ENCODE measurements around the gene KRT9. TPM values are rescaled to one million over a fixed set of nuclear protein-coding genes. Genes with fewer than 3 reads are reported as not detected.
"Not testable (repeated sequence)": the region's sequence is repeated elsewhere in the genome, so short reads cannot be mapped to it uniquely, and the experiment has no call there.

The KRT9 gene
- total and polyA plus RNA-seq, 2 donors (not counting 1 experiment from before 2014, with no cell fraction given) = not detected

- Histone ChIP-seq H3K9ac (ENCODE audit: insufficient read depth, low read length) (no peak overlapping the region), H2AFZ (ENCODE audit: low read length) (no peak overlapping the region), H3K27me3 (ENCODE audit: control insufficient read depth, insufficient read depth, low read length) (no peaks in the 10 kb centered on the region), H3K4me2 (ENCODE audit: extremely low read depth, insufficient read depth, low read length) (no peak overlapping the region), H3K4me3 (replicated peaks in 1 of 4; ENCODE audit: control extremely low read depth in 1 of 4, insufficient read depth in 1 of 4, low read depth in 3 of 4, low read length in 4 of 4) (no peak overlapping the region), H3K9me3 (ENCODE audit: control insufficient read depth, insufficient read depth, low read depth, low read length) (no peaks in the 10 kb centered on the region), H3K79me2 (ENCODE audit: control insufficient read depth, insufficient read depth, low read length) (no peaks in the 10 kb centered on the region), H3K4me1 (ENCODE audit: control insufficient read depth, extremely low read depth, insufficient read depth, low read length) (peaks cover 19% of the 10 kb centered on the region), H4K20me1 (ENCODE audit: control insufficient read depth, extremely low read depth, insufficient read depth, low read length) (no peaks in the 10 kb centered on the region), H3K27ac (ENCODE audit: insufficient read depth, low read length) (no peak overlapping the region), H3K36me3 (ENCODE audit: control insufficient read depth, insufficient read depth, low read length) (no peaks in the 10 kb centered on the region)
- TF ChIP-seq, protein P1, sequence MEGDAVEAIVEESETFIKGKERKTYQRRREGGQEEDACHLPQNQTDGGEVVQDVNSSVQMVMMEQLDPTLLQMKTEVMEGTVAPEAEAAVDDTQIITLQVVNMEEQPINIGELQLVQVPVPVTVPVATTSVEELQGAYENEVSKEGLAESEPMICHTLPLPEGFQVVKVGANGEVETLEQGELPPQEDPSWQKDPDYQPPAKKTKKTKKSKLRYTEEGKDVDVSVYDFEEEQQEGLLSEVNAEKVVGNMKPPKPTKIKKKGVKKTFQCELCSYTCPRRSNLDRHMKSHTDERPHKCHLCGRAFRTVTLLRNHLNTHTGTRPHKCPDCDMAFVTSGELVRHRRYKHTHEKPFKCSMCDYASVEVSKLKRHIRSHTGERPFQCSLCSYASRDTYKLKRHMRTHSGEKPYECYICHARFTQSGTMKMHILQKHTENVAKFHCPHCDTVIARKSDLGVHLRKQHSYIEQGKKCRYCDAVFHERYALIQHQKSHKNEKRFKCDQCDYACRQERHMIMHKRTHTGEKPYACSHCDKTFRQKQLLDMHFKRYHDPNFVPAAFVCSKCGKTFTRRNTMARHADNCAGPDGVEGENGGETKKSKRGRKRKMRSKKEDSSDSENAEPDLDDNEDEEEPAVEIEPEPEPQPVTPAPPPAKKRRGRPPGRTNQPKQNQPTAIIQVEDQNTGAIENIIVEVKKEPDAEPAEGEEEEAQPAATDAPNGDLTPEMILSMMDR (conservative IDR thresholded peaks at IDR 0.05 in 1 of 2, IDR thresholded peaks at IDR 0.05 in 1 of 2; ENCODE audit: low read depth in 1 of 2, low read length in 2 of 2) = no peak
- TF ChIP-seq EZH2 (IDR thresholded peaks at IDR 0.05; ENCODE audit: low read length, missing control alignments) = no peak
- no peak for DNase-seq (ENCODE audit: low read depth in 2 of 2)
Measured at GRCh38 chr17:41545829-41546410, 25.9 kb downstream of the KRT9 start.

DNA sequence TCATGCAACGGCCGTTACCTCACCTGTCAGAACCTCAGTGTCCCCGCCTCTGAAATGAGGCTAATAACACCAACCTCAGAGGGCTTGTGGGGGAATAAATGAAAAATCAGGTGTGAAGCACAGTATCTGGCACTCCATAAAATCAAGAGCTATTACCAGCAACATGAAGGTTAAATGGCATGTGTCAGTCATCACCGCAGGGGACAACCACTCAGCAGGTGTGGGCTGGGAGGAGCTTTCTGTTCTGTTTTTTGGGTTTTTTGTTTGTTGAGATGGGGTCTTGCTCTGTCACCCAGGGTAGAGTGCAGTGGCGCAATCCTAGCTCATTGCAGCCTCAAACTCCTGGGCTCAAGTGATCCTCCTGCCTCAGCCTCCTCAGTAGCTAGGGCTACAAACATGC lies 26.9 kb downstream of the KRT9 start:
- TF ChIP-seq EZH2 (IDR thresholded peaks at IDR 0.05; ENCODE audit: low read length, missing control alignments) = no peak
- TF ChIP-seq, protein P1 (conservative IDR thresholded peaks at IDR 0.05 in 1 of 2, IDR thresholded peaks at IDR 0.05 in 1 of 2; ENCODE audit: low read depth in 1 of 2, low read length in 2 of 2) = no peak
- Histone ChIP-seq H3K27ac (ENCODE audit: insufficient read depth, low read length) (no peak overlapping the region), H3K36me3 (ENCODE audit: control insufficient read depth, insufficient read depth, low read length) (no peaks in the 10 kb centered on the region), H3K27me3 (ENCODE audit: control insufficient read depth, insufficient read depth, low read length) (no peaks in the 10 kb centered on the region), H3K9me3 (ENCODE audit: control insufficient read depth, insufficient read depth, low read depth, low read length) (no peaks in the 10 kb centered on the region), H3K4me3 (replicated peaks in 1 of 4; ENCODE audit: control extremely low read depth in 1 of 4, insufficient read depth in 1 of 4, low read depth in 3 of 4, low read length in 4 of 4) (no peak overlapping the region), H4K20me1 (ENCODE audit: control insufficient read depth, extremely low read depth, insufficient read depth, low read length) (no peaks in the 10 kb centered on the region), H3K4me2 (ENCODE audit: extremely low read depth, insufficient read depth, low read length) (no peak overlapping the region), H2AFZ (ENCODE audit: low read length) (no peak overlapping the region), H3K9ac (ENCODE audit: insufficient read depth, low read length) (no peak overlapping the region), H3K79me2 (ENCODE audit: control insufficient read depth, insufficient read depth, low read length) (no peaks in the 10 kb centered on the region), H3K4me1 (ENCODE audit: control insufficient read depth, extremely low read depth, insufficient read depth, low read length) (peaks cover 18% of the 10 kb centered on the region)
- DNase-seq (ENCODE audit: low read depth in 2 of 2) = no peak

DNA sequence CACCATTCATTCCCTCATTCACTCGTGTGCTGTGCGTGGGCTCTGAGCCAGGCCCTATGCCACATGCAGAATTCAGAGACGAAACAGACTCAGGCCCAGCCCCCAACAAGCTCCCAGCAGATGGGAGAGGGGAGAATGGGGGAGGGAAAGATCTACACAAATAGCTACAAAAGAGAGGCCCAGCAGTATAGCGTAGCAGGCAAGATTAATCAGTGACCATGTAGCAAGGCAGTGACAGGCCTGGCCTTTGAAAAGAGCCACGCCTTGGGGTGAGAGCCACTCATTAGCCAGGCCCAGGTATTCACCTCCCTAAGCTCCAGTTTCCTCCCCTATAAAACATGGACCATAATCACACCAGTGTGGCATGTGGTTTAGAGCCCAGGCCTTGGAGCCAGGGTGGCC lies 27.4 kb downstream of the KRT9 start:
- H3K36me3 ChIP-seq (ENCODE audit: control insufficient read depth, insufficient read depth, low read length) = no peaks in the 10 kb centered on the region
- H3K4me1 ChIP-seq (ENCODE audit: control insufficient read depth, extremely low read depth, insufficient read depth, low read length) = peaks cover 13% of the 10 kb centered on the region
- H2AFZ ChIP-seq (ENCODE audit: low read length) = no peak overlapping the region
- H3K9ac ChIP-seq (ENCODE audit: insufficient read depth, low read length) = no peak overlapping the region
- H3K27ac ChIP-seq (ENCODE audit: insufficient read depth, low read length) = no peak overlapping the region
- no peaks in the 10 kb centered on the region for H4K20me1 ChIP-seq (ENCODE audit: control insufficient read depth, extremely low read depth, insufficient read depth, low read length)
- no peak overlapping the region for H3K4me3 ChIP-seq (replicated peaks in 1 of 4; ENCODE audit: control extremely low read depth in 1 of 4, insufficient read depth in 1 of 4, low read depth in 3 of 4, low read length in 4 of 4)
- TF ChIP-seq EZH2 (IDR thresholded peaks at IDR 0.05; ENCODE audit: low read length, missing control alignments) = no peak
- TF ChIP-seq, protein P1 (conservative IDR thresholded peaks at IDR 0.05 in 1 of 2, IDR thresholded peaks at IDR 0.05 in 1 of 2; ENCODE audit: low read depth in 1 of 2, low read length in 2 of 2) = no peak
- no peaks in the 10 kb centered on the region for H3K27me3 ChIP-seq (ENCODE audit: control insufficient read depth, insufficient read depth, low read length)
- no peaks in the 10 kb centered on the region for H3K9me3 ChIP-seq (ENCODE audit: control insufficient read depth, insufficient read depth, low read depth, low read length)
- no peak for DNase-seq (ENCODE audit: low read depth in 2 of 2)
- no peak overlapping the region for H3K4me2 ChIP-seq (ENCODE audit: extremely low read depth, insufficient read depth, low read length)
- no peaks in the 10 kb centered on the region for H3K79me2 ChIP-seq (ENCODE audit: control insufficient read depth, insufficient read depth, low read length)

- H3K79me2 ChIP-seq (ENCODE audit: control insufficient read depth, insufficient read depth, low read length); H3K27ac ChIP-seq (ENCODE audit: insufficient read depth, low read length); H3K4me3 ChIP-seq (replicated peaks in 1 of 4; ENCODE audit: control extremely low read depth in 1 of 4, insufficient read depth in 1 of 4, low read depth in 3 of 4, low read length in 4 of 4); H2AFZ ChIP-seq (ENCODE audit: low read length); DNase-seq (ENCODE audit: low read depth in 2 of 2); H3K36me3 ChIP-seq (ENCODE audit: control insufficient read depth, insufficient read depth, low read length); H3K9ac ChIP-seq (ENCODE audit: insufficient read depth, low read length); H3K4me2 ChIP-seq (ENCODE audit: extremely low read depth, insufficient read depth, low read length); H3K27me3 ChIP-seq (ENCODE audit: control insufficient read depth, insufficient read depth, low read length); H3K9me3 ChIP-seq (ENCODE audit: control insufficient read depth, insufficient read depth, low read depth, low read length); H4K20me1 ChIP-seq (ENCODE audit: control insufficient read depth, extremely low read depth, insufficient read depth, low read length); H3K4me1 ChIP-seq (ENCODE audit: control insufficient read depth, extremely low read depth, insufficient read depth, low read length): not testable (repeated sequence)
Measured at GRCh38 chr17:41542786-41543185, 29.1 kb downstream of the KRT9 start.
